K562 (cell line): ENCODE measurements around the gene RPS6KA2. TPM values are rescaled to one million over a fixed set of nuclear protein-coding genes. Genes with fewer than 3 reads are reported as not detected.

Source experiments
- CEBPG ChIP-seq, 3 experiments: fragments of 200-800 bp in 1 of 3; sonication (Bioruptor generic) in 1 of 3; sonication (generic) in 1 of 3; formaldehyde crosslinking in 1 of 3; IDR thresholded peaks in 2 of 3; conservative IDR thresholded peaks in 1 of 3; 2 replicates each; pipeline versions ENCODE4 v1.6.1 to v1.8.0; 2016 to 2022; ENCODE audit warnings: missing compliant biosample characterization in 2 of 3, missing genetic modification characterization in 2 of 3, mild to moderate bottlenecking in 1 of 3, missing genetic modification reagents in 1 of 3
- CSDE1 ChIP-seq, 2 experiments: fragments of 450-650 bp; IDR thresholded peaks; 2 replicates each; pipeline ENCODE4 v1.6.1; 2016; ENCODE audit warnings: mild to moderate bottlenecking in 1 of 2
- GABPB1 ChIP-seq: sonication (generic); formaldehyde crosslinking; IDR thresholded peaks from 2 replicates; pipeline ENCODE4 v1.8.0; 2022; ENCODE audit warnings: mild to moderate bottlenecking, missing genetic modification reagents
- GTF2F1 ChIP-seq: IDR thresholded peaks from 2 replicates; pipeline ENCODE4 v1.6.1; 2011; ENCODE audit warnings: low read depth, low read length, improper control_type of control experiment
- LARP7 ChIP-seq: fragments of 450-650 bp; IDR thresholded peaks from 2 replicates; pipeline ENCODE4 v1.6.1; 2016
- LEF1 ChIP-seq: fragments of 450-650 bp; IDR thresholded peaks from 2 replicates; pipeline ENCODE4 v1.6.1; 2016; ENCODE audit warnings: mild to moderate bottlenecking
- MAFF ChIP-seq: IDR thresholded peaks from 2 replicates; pipeline ENCODE4 v1.6.1; 2012; ENCODE audit warnings: low read length, improper control_type of control experiment
- NFIC ChIP-seq: fragments of 450-650 bp; IDR thresholded peaks from 2 replicates; pipeline ENCODE4 v1.6.1; 2017; ENCODE audit warnings: mild to moderate bottlenecking, inconsistent platforms
- PHB2 ChIP-seq: fragments of 450-650 bp; IDR thresholded peaks from 2 replicates; pipeline ENCODE4 v1.6.1; 2017; ENCODE audit warnings: low read depth
- POU5F1 ChIP-seq: fragments of 150-350 bp; IDR thresholded peaks from 2 replicates; pipeline ENCODE4 v1.6.1; 2014; ENCODE audit warnings: borderline replicate concordance, low read length, low read depth, mild to moderate bottlenecking; ENCODE audit not compliant: partially characterized antibody
- PTBP1 ChIP-seq: fragments of 200-400 bp; formaldehyde crosslinking; IDR thresholded peaks from 2 replicates; pipeline ENCODE4 v1.6.1; 2017; ENCODE audit warnings: low read depth, low read length
- SNIP1 ChIP-seq: fragments of 450-650 bp; IDR thresholded peaks from 2 replicates; pipeline ENCODE4 v1.7.1; 2017; ENCODE audit warnings: low read depth, mild to moderate bottlenecking
- ZC3H11A ChIP-seq: IDR thresholded peaks from 2 replicates; pipeline ENCODE4 v1.6.1; 2012; ENCODE audit warnings: low read depth, low read length, improper control_type of control experiment
- ZFP30 ChIP-seq: fragments of 250-450 bp; sonication (Bioruptor Pico); IDR thresholded peaks from 2 replicates; pipeline ENCODE4 v1.8.0; 2022; ENCODE audit warnings: moderate library complexity, mild to moderate bottlenecking, inconsistent platforms, borderline replicate concordance
- ZKSCAN8 ChIP-seq: fragments of 200-800 bp; sonication (Bioruptor generic); IDR thresholded peaks from 2 replicates; pipeline ENCODE4 v1.6.1; 2016; ENCODE audit warnings: missing genetic modification characterization, missing compliant biosample characterization
- ZNF668 ChIP-seq: fragments of 250-450 bp; sonication (Bioruptor Pico); IDR thresholded peaks from 2 replicates; pipeline ENCODE4 v1.8.0; 2022; ENCODE audit warnings: mild to moderate bottlenecking, inconsistent platforms
- polyA plus RNA-seq, 8 experiments: library from polyadenylated mRNA; depleted of rRNA in 4 of 8; stranded (reverse) in 5 of 8; unstranded in 3 of 8; fragments of >200 nt; fragmentation: Nextera tagmentation in 2 of 8; fragmentation: Illumina TruSeq in 1 of 8; extraction: Ambion mirVana in 2 of 8; extraction: Trizol in 1 of 8; gene quantifications; 2 replicates each; pipeline versions ENCODE4 v1.2.1 to v1.2.3, GENCODE V29; 2011 to 2014; ENCODE audit warnings: inconsistent platforms in 1 of 8, missing spikeins in 1 of 8
- total RNA-seq, 7 experiments: library from RNA; depleted of rRNA in 6 of 7; stranded (reverse); fragments of >200 nt in 6 of 7; fragmentation: Illumina TruSeq in 2 of 7; extraction: Trizol in 2 of 7; gene quantifications; 2 replicates each; pipeline versions ENCODE4 v1.2.1 to v1.2.3, GENCODE V29; 2011 to 2021; ENCODE audit warnings: low replicate concordance in 1 of 7
- TF ChIP-seq, protein P1 (sequence below): fragments of 250-450 bp; sonication (Bioruptor Pico); IDR thresholded peaks from 2 replicates; pipeline ENCODE4 v1.5.0; 2022; ENCODE audit warnings: mild to moderate bottlenecking
- TF ChIP-seq, protein P2 (sequence below): fragments of 250-450 bp; sonication (Bioruptor Pico); IDR thresholded peaks from 2 replicates; pipeline ENCODE4 v1.6.1; 2021; ENCODE audit warnings: mild to moderate bottlenecking
- TF ChIP-seq, protein P3 (sequence below): fragments of 250-450 bp; sonication (Bioruptor Pico); IDR thresholded peaks from 2 replicates; pipeline ENCODE4 v1.5.0; 2021
- TF ChIP-seq, protein P4 (sequence below): fragments of 250-450 bp; sonication (Bioruptor Pico); IDR thresholded peaks from 2 replicates; pipeline ENCODE4 v1.9.0; 2021; ENCODE audit warnings: mild to moderate bottlenecking
- TF ChIP-seq, protein P5 (sequence below): fragments of 250-450 bp; sonication (Bioruptor Pico); IDR thresholded peaks from 2 replicates; pipeline ENCODE4 v1.5.0; 2020; ENCODE audit warnings: mild to moderate bottlenecking
- TF ChIP-seq, protein P6 (sequence below): fragments of 250-450 bp; sonication (Bioruptor Pico); IDR thresholded peaks from 2 replicates; pipeline ENCODE4 v1.8.0; 2022; ENCODE audit warnings: moderate library complexity, mild to moderate bottlenecking, inconsistent platforms

The RPS6KA2 gene
- total and polyA plus RNA-seq, 9 of the 15 experiments (the other 6 are each of a cell fraction or from before 2014, with no cell fraction given), result 0.29 to 1.00 (median 0.53) TPM

DNA sequence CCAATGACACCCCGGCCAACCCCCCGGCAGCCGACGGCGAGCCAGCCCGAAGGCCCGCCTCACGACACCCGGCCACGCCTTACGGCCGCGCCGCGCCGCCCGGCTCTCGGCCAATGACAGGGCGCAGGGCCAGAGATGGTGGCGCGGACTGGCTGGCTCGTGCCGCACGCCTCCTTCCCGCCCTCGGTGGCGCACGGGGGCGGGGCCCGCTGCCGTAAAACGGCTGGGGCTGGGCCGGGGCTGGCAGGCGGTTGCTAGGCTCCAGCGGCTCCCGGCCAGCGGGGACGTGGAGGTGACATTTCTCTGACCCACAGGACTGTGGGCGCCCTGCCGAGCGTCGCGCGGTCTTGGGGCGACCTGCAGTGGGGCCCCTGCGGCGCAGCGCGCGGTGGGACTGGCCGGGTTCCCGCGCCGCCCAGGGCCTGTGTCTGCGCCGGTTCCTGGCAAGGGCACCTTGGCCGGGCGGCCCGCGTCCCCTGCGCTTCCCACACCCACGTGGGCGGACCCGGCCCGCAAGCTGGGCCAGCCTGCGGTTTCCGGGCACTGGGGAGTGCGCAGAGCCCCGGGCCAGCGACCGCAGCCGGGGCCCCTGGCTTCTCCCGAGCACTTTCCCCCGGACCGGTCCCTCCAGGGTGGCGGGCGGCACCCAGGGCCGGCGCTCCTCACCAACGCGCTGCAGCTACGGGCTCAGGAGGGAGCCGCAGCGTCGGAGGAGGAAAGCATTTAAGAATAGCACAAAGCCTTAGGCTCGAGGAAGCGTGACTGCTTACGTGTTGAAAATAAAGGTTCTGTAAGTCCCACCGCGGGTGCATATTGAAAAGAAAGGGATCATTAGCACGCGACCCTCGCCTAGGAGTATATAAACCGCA, 243.9 kb downstream of the RPS6KA2 start, which contains the start of gene MPC1 (continued):
- TF ChIP-seq POU5F1, result no peak
- TF ChIP-seq PTBP1, result no peak
- TF ChIP-seq, protein P1, sequence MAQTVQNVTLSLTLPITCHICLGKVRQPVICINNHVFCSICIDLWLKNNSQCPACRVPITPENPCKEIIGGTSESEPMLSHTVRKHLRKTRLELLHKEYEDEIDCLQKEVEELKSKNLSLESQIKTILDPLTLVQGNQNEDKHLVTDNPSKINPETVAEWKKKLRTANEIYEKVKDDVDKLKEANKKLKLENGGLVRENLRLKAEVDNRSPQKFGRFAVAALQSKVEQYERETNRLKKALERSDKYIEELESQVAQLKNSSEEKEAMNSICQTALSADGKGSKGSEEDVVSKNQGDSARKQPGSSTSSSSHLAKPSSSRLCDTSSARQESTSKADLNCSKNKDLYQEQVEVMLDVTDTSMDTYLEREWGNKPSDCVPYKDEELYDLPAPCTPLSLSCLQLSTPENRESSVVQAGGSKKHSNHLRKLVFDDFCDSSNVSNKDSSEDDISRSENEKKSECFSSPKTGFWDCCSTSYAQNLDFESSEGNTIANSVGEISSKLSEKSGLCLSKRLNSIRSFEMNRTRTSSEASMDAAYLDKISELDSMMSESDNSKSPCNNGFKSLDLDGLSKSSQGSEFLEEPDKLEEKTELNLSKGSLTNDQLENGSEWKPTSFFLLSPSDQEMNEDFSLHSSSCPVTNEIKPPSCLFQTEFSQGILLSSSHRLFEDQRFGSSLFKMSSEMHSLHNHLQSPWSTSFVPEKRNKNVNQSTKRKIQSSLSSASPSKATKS (CRISPR knock-in tag), result no peak
- TF ChIP-seq, protein P2, sequence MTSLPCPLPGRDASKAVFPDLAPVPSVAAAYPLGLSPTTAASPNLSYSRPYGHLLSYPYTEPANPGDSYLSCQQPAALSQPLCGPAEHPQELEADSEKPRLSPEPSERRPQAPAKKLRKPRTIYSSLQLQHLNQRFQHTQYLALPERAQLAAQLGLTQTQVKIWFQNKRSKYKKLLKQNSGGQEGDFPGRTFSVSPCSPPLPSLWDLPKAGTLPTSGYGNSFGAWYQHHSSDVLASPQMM (CRISPR knock-in tag), result no peak
- TF ChIP-seq GTF2F1, result peak; percentile 31; the same call in 1 of the 2 replicates
- TF ChIP-seq, protein P3, sequence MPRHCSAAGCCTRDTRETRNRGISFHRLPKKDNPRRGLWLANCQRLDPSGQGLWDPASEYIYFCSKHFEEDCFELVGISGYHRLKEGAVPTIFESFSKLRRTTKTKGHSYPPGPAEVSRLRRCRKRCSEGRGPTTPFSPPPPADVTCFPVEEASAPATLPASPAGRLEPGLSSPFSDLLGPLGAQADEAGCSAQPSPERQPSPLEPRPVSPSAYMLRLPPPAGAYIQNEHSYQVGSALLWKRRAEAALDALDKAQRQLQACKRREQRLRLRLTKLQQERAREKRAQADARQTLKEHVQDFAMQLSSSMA, result no peak
- no peak for TF ChIP-seq ZC3H11A
- TF ChIP-seq NFIC, result peak; percentile 41
- no peak for TF ChIP-seq ZNF668 (CRISPR knock-in tag)
- TF ChIP-seq ZKSCAN8 (CRISPR knock-in tag), result no peak
- TF ChIP-seq PHB2, result no peak
- TF ChIP-seq GABPB1 (CRISPR knock-in tag), result 0 out of 2 replicates have a peak, but pooled peaks have one; percentile 0
- TF ChIP-seq MAFF, result no peak
- TF ChIP-seq, protein P4, sequence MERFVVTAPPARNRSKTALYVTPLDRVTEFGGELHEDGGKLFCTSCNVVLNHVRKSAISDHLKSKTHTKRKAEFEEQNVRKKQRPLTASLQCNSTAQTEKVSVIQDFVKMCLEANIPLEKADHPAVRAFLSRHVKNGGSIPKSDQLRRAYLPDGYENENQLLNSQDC (CRISPR knock-in tag), result no peak
- TF ChIP-seq CEBPG (CRISPR knock-in tag; IDR thresholded peaks at IDR 0.05), result no peak
- no peak for TF ChIP-seq CEBPG (tag; conservative IDR thresholded peaks at IDR 0.05 in 1 of 2, IDR thresholded peaks at IDR 0.05 in 1 of 2)
- no peak for TF ChIP-seq SNIP1
- no peak for TF ChIP-seq LEF1
- TF ChIP-seq, protein P5, sequence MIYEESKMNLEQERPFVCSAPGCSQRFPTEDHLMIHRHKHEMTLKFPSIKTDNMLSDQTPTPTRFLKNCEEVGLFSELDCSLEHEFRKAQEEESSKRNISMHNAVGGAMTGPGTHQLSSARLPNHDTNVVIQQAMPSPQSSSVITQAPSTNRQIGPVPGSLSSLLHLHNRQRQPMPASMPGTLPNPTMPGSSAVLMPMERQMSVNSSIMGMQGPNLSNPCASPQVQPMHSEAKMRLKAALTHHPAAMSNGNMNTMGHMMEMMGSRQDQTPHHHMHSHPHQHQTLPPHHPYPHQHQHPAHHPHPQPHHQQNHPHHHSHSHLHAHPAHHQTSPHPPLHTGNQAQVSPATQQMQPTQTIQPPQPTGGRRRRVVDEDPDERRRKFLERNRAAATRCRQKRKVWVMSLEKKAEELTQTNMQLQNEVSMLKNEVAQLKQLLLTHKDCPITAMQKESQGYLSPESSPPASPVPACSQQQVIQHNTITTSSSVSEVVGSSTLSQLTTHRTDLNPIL (CRISPR knock-in tag), result no peak
- TF ChIP-seq CSDE1 (IDR thresholded peaks at IDR 0.05), result no peak; a peak in 1 of 4 replicates
- no peak for TF ChIP-seq LARP7
- TF ChIP-seq, protein P6, sequence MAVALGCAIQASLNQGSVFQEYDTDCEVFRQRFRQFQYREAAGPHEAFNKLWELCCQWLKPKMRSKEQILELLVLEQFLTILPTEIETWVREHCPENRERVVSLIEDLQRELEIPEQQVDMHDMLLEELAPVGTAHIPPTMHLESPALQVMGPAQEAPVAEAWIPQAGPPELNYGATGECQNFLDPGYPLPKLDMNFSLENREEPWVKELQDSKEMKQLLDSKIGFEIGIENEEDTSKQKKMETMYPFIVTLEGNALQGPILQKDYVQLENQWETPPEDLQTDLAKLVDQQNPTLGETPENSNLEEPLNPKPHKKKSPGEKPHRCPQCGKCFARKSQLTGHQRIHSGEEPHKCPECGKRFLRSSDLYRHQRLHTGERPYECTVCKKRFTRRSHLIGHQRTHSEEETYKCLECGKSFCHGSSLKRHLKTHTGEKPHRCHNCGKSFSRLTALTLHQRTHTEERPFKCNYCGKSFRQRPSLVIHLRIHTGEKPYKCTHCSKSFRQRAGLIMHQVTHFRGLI (CRISPR knock-in tag), result no peak
- no peak for TF ChIP-seq ZFP30 (CRISPR knock-in tag)
